Stomach (tissue), 9 donors: ENCODE measurements around the gene CASQ1. TPM values are rescaled to one million over a fixed set of nuclear protein-coding genes. Genes with fewer than 3 reads are reported as not detected.

Source experiments
- DNase-seq, 2 donors: peaks; one replicate each; pipeline versions ENCODE4 v3.0.0 to v3.0.0-alpha.2; 2013 to 2019
- H3K27ac ChIP-seq, 5 donors: fragments of 200-600 bp in 4 of 5; sonication (generic) in 4 of 5; one replicate each; pipeline ENCODE4 v1.5.1; 2013 to 2019; ENCODE audit warnings: mild to moderate bottlenecking in 1 of 5, moderate library complexity in 1 of 5
- H3K27me3 ChIP-seq, 3 donors: fragments of 200-600 bp; sonication (generic); one replicate each; pipeline ENCODE4 v1.5.1; 2017 to 2019; ENCODE audit warnings: mixed run types in 1 of 3
- H3K36me3 ChIP-seq, 4 donors: fragments of 200-600 bp; sonication (generic); 1 replicate in 3 of 4; 2 replicates in 1 of 4; pipeline ENCODE4 v1.5.1; 2016 to 2019
- H3K4me1 ChIP-seq, 4 donors: fragments of 200-600 bp; sonication (generic); one replicate each; pipeline ENCODE4 v1.5.1; 2016 to 2019
- H3K4me3 ChIP-seq, 4 donors: fragments of 200-600 bp; sonication (generic) in 3 of 4; one replicate each; pipeline ENCODE4 v1.5.1; 2016 to 2019; ENCODE audit warnings: mild to moderate bottlenecking in 1 of 4
- H3K9me3 ChIP-seq, 4 donors: fragments of 200-600 bp; sonication (generic); one replicate each; pipeline ENCODE4 v1.5.1; 2016 to 2019
- CTCF ChIP-seq, 7 experiments: fragments of 450-650 bp in 4 of 7; fragments of 200-600 bp in 3 of 7; sonication (generic) in 3 of 7; IDR thresholded peaks; one replicate each; pipeline ENCODE4 v1.5.1; 2016 to 2019; ENCODE audit warnings: antibody characterized with exemption in 7 of 7, control low read depth in 2 of 7, mild to moderate bottlenecking in 1 of 7
- EP300 ChIP-seq: sonication (generic); formaldehyde crosslinking; IDR thresholded peaks from one replicate; pipeline ENCODE4 v1.6.1; 2017; ENCODE audit warnings: antibody characterized with exemption
- POLR2A ChIP-seq, 4 donors: fragments of 450-650 bp; IDR thresholded peaks; one replicate each; pipeline ENCODE4 v1.6.1; 2016; ENCODE audit warnings: antibody characterized with exemption in 4 of 4, control low read depth in 2 of 4, mild to moderate bottlenecking in 1 of 4, moderate library complexity in 1 of 4
- POLR2AphosphoS5 ChIP-seq, 3 donors: sonication (generic); formaldehyde crosslinking; IDR thresholded peaks; one replicate each; pipeline ENCODE4 v1.6.1; 2016; ENCODE audit warnings: antibody characterized with exemption in 3 of 3
- WGBS, 5 donors: extraction: QIAGEN DNeasy Blood & Tissue Kit in 3 of 5; methylation state at CpG; one replicate each; pipeline versions ENCODE4 v1.1.5 to v1.1.7; 2013 to 2018; 5-methylcytosine and 5-hydroxymethylcytosine counted together
- intact Hi-C: fragments of 100-400 bp; cut with DNase I; formaldehyde crosslinking; loops from one replicate; pipeline ENCODE4 v1.15.1; 2023; ENCODE audit warnings: low total_unique reads
- polyA plus RNA-seq, 3 donors: library from polyadenylated mRNA; stranded (reverse); fragments of 200-250 nt; gene quantifications; one replicate each; pipeline ENCODE4 v1.2.3, GENCODE V29; 2013
- total RNA-seq, 5 donors: library from RNA; depleted of rRNA; stranded (reverse); fragments of >200 nt; gene quantifications; one replicate each; pipeline versions ENCODE4 v1.1.0 to v1.2.3, GENCODE V29; 2014 to 2016
- donor health status: healthy with polysubstance abuse.
- donor health status: Bipolar disorder and iron deficiency.
- donor health status: healthy.

CASQ1 gene
- total and polyA plus RNA-seq, 8 donors: 0.48 to 0.61 (median 0.55) TPM; not detected in 5

- intact Hi-C loops: no loop called here
- H3K9me3 ChIP-seq: no peaks in the 10 kb centered on the region
- no peak overlapping the region for H3K4me3 ChIP-seq
- DNase-seq: no peak
- TF ChIP-seq POLR2AphosphoS5 (IDR thresholded peaks at IDR 0.05): no peak
- TF ChIP-seq POLR2A (IDR thresholded peaks at IDR 0.05): no peak
- TF ChIP-seq CTCF (IDR thresholded peaks at IDR 0.05): no peak
- TF ChIP-seq EP300: no peak
- WGBS, 5 donors: 84 to 91% (median 86%) methylated on average over 3 of the region's 3 CpGs
- no peaks in the 10 kb centered on the region for H3K36me3 ChIP-seq
- no peak overlapping the region for H3K27ac ChIP-seq
- H3K27me3 ChIP-seq: no peaks in the 10 kb centered on the region
- no peaks in the 10 kb centered on the region for H3K4me1 ChIP-seq
These were observed 42.3 kb upstream of the CASQ1 start for GRCh38 chr1:160148121-160148520.

GRCh38 chr1:160149233-160149632 lies 41.1 kb upstream of the CASQ1 start:
- intact Hi-C loops: no loop called here
- Histone ChIP-seq H3K4me3 (no peak overlapping the region), H3K27ac (no peak overlapping the region), H3K27me3 (no peaks in the 10 kb centered on the region), H3K9me3 (no peaks in the 10 kb centered on the region), H3K36me3 (no peaks in the 10 kb centered on the region), H3K4me1 (no peaks in the 10 kb centered on the region)
- no peak for TF ChIP-seq EP300
- TF ChIP-seq POLR2AphosphoS5 (IDR thresholded peaks at IDR 0.05): no peak
- no peak for TF ChIP-seq POLR2A (IDR thresholded peaks at IDR 0.05)
- TF ChIP-seq CTCF (IDR thresholded peaks at IDR 0.05): no peak
- no peak for DNase-seq

- H3K9me3 ChIP-seq: no peaks in the 10 kb centered on the region
- WGBS, 5 donors: 86 to 94% (median 88%) methylated on average over 2 of the region's 2 CpGs
- no peak for DNase-seq
- H3K4me1 ChIP-seq: no peaks in the 10 kb centered on the region
- intact Hi-C loops: no loop called here
- no peak overlapping the region for H3K4me3 ChIP-seq
- TF ChIP-seq POLR2A (IDR thresholded peaks at IDR 0.05) (no peak), CTCF (IDR thresholded peaks at IDR 0.05) (no peak), POLR2AphosphoS5 (IDR thresholded peaks at IDR 0.05) (no peak), EP300 (no peak)
- no peak overlapping the region for H3K27ac ChIP-seq
- no peaks in the 10 kb centered on the region for H3K27me3 ChIP-seq
- H3K36me3 ChIP-seq: no peaks in the 10 kb centered on the region
These were observed 40.7 kb upstream of the CASQ1 start for GRCh38 chr1:160149716-160150115.

GRCh38 chr1:160151303-160151702 lies 39.1 kb upstream of the CASQ1 start, which contains the start of gene ATP1A4:
TSS of gene ATP1A4 (plus strand) at chr1:160151603. CDS start at chr1:160152041, 438 bp downstream.
- no peaks in the 10 kb centered on the region for H3K36me3 ChIP-seq
- intact Hi-C loops: no loop called here
- no peak for TF ChIP-seq POLR2A (IDR thresholded peaks at IDR 0.05)
- TF ChIP-seq EP300: no peak
- TF ChIP-seq POLR2AphosphoS5 (IDR thresholded peaks at IDR 0.05): no peak
- TF ChIP-seq CTCF (IDR thresholded peaks at IDR 0.05): no peak
- DNase-seq: no peak
- H3K4me3 ChIP-seq: no peak within 1 kb of the TSS
- WGBS, 5 donors: 88 to 91% (median 90%) methylated on average over 6 of the region's 6 CpGs
- H3K27me3 ChIP-seq: no peaks in the 10 kb centered on the region
- H3K27ac ChIP-seq: no peak within 1 kb of the TSS
- no peaks in the 10 kb centered on the region for H3K4me1 ChIP-seq
- no peaks in the 10 kb centered on the region for H3K9me3 ChIP-seq
